Hepatic stellate cell (primary cell): ENCODE results near the gene C11orf42.

ENCODE experiments used
- DNase-seq: peaks from one replicate; pipeline ENCODE4 v3.0.0; 2011; ENCODE audit warnings: low spot score

Gene C11orf42

GRCh38 chr11:6258571-6259081, 53.3 kb downstream of the C11orf42 start:
- DNase-seq = no peak

DNA sequence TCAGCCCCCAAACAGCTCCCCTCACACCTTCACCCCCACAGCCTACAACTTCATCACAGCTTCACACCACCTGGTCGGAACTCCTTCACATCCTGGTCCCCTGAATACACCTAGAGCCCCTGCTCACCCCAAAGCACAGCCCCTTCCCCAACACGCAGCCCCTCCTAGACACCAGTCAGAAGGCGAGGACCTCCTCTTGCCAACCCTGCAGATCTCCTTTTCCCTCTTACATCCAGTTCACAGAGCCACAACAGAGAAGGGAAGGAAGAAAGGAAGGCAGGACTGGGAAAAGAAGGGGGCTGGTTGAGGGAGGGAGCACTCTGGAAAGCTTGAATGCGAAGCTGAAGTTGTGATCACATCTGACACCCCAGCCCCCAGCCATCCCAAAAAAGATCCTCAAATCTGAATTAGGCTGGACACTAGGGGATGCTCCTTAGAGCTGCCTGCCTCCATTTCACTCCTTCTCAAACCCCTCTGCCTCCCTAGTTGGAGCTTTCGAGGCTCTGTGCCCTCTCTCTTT, 54.9 kb downstream of the C11orf42 start:
- DNase-seq = no peak
